Activated CD8-positive, alpha-beta memory T cell treated with anti-CD3 and anti-CD28 coated beads for 36 hours (primary cell): ENCODE data around the gene PTPRN2. TPM values are rescaled to one million over a fixed set of nuclear protein-coding genes. Genes with fewer than 3 reads are reported as not detected.
"Not testable (repeated sequence)": the region's sequence is repeated elsewhere in the genome, so short reads cannot be mapped to it uniquely, and the experiment has no call there.

Experiments
- CTCF ChIA-PET: fragments of 350-600 bp; sonication (Branson Sonifier 250); formaldehyde crosslinking; loops from one replicate; lab custom pipeline; 2021; ENCODE audit warnings: antibody characterized with exemption; lab: Charles Lee
- POLR2A ChIA-PET: fragments of 350-600 bp; sonication (Branson Sonifier 250); formaldehyde crosslinking; loops from one replicate; lab custom pipeline; 2021; ENCODE audit warnings: antibody characterized with exemption; lab: Charles Lee
- total RNA-seq, 2 experiments: library from RNA; stranded (reverse); gene quantifications; one replicate each; pipeline ENCODE4 v1.2.3, GENCODE V29; 2021

PTPRN2 gene
- total RNA-seq, 2 experiments from 2014 or later = 0.36 to 0.44 TPM

DNA sequence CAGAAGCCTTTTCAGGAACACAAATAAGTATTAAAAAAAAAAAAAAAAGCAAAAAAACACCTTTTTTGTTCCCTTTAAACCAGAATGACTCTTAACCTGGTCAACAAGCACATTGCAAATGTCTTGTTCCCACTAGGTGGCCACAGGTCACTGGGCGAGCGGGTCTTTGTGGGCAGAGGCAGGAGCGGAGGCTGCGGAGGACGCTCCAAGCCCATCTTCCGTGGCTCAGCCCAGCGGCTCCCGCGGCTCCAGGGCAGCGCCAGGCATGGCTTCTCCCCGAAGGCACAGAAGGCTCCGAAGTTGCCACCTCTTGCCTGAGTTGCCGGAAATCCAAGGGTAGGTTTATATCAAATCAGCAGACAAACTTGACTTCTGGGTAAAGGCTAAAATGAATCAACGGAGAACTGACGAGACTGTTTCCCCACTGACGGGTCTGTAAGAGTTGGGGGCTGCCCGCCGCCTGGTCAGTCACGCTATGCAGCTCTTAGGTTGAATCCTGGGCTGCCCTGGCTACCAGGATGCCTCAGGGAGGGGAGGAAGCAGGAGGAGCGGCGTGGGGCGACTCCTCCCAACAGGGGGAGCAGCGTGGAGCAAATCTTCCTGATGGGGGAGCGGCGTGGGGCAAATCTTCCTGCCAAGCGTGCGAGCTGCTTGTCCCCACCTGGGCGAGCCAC is 144.5 kb downstream of the PTPRN2 start:
- CTCF ChIA-PET = interaction anchor here (0.6 kb wide), 2 partner anchors 457 to 837 kb away, joined by 3 to 4 read pairs; no protein-coding TSS in a partner anchor
- POLR2A ChIA-PET = no interaction called here

DNA sequence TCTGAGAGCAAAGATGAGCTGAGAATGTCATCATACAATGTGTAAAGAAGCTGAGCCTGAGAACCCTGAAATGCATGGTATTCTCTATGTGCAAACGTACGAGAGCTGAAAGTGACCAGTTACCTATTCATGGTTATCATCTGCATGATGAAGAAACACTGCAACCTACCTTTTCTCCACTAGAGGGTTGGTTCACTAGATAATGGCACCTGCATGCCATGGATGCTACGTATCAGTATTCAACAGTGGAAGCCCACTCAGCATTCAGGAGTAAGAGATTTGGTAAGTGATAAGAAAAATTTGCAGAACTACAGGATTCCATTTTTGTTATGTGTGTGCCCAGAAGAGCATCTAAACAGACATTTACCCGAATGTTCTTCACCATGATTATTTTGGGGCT is 145.4 kb downstream of the PTPRN2 start:
- CTCF ChIA-PET = no interaction called here

GRCh38 chr7:158439035-158439434 is 148.6 kb downstream of the PTPRN2 start:
- POLR2A ChIA-PET = no interaction called here
- CTCF ChIA-PET = no interaction called here

More for the DNA sequence above, 145.4 kb downstream of the PTPRN2 start:
- POLR2A ChIA-PET = no interaction called here

GRCh38 chr7:158432369-158433341 is 155.0 kb downstream of the PTPRN2 start:
- CTCF ChIA-PET = no interaction called here
- POLR2A ChIA-PET = no interaction called here

GRCh38 chr7:158431941-158432347 is 155.7 kb downstream of the PTPRN2 start:
- POLR2A ChIA-PET = no interaction called here
- CTCF ChIA-PET = no interaction called here

DNA sequence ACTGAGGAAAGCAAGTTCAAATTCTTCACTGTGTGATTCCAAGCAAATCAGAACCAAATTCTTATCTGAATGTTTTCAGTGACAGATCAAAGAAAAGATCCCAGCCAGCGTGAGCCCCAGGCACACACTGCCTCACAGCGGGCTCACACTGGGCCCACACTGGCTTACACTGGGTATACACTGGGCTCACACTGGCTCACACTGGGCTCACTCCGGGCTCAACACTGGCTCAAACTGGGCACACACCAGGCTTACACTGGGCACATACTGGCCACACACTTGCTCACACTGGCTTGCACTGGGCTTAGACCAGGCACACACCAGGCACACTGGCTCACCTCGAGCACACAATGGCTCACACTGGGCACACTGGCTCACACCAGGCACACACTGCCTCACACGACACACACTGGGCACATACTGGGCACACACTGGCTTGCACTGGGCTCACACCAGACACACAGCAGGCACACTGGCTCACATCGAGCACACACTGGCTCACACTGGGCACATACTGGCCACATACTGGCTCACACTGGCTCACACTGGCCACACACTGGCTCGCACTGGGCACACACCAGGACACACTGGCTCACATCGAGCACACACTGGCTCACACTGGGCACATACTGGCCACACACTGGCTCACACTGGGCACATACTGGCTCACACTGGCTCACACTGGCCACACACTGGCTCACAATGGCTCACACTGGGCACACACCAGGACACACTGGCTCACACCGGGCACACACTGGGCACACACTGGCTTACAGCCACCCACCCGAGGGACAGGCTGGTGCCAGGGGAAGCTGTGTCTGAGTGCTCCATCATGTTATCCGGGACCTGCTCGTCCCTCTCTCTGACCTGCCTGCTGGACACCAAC is 156.3 kb downstream of the PTPRN2 start:
- CTCF ChIA-PET = no interaction called here
- POLR2A ChIA-PET = no interaction called here

DNA sequence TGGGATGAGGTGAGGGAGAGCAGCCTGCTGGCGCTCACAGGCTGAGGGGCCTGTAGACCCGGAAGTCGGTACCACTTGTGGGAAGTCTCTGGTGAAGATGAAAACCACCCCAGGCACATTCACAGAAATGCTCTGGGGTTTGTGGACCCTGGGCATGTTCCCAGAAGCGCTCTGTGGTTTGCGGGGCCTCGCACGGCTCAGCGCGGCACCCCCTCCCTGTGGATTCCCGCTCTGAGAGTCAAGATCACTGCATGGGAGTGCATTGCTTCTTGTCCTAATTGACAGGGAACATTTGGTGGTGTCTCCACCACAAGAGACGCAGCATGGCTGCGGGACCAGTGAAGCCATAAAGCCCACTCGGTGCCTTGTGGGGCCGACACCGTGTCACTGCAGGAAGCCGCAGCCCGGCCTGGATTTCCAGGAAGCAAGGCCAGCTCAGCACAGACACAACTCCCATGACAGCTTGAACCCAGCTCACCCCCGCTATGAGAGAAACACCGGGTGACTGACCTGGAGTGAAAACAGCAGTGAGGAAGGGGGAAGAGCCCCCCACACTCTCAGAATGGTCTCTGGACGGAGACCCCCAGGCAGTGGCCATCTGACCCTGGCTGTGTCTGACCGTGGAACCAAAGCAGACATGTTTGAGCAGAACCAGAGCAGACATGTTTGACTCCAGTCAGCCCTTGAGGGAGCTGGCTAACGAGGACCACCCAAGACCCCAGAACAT is 157.2 kb downstream of the PTPRN2 start:
- POLR2A ChIA-PET = no interaction called here
- CTCF ChIA-PET = no interaction called here

DNA sequence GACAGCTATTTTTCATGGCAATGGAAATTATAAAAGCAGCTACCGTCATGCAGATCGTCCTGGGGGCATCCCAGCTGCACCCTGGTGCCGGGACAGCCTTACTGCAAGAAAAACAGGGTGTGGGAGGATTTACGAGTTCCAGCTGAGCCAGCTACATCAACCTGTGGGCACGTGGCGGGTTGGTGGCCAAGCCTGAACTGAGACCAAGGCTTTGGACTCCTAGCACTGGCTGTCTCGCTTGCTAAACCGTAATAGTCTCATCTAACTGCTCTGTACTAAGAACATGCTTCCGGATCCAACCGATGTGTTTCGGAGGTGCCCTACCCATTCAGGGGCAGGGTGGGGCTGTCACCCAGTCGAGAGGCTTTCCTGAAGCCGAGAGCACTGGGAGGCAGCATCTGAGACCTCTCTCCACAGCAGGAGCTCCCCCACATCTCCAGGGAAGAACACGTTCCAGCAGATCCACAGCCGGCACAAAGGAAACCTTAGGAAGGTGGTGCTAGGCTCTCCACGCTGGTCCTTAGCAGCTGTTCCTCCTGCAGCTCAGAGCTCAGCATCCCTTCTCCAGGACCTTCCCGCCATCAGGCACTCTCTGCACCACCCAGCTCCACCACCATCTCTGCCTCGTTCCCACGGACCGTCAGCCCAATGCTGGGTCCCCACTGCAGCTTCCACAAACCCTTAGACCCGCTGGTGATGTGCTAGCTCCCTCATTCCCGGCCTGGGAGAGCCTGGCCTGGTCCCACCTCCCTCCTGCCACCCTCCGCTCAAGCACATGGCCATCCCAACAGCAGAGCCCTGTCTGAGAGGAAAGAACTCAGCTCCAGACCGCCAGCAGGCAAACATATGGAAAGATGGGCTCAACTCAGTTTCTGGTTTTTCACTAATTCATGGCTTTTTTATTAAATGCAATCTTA is 158.5 kb downstream of the PTPRN2 start:
- CTCF ChIA-PET = no interaction called here
- POLR2A ChIA-PET = no interaction called here

DNA sequence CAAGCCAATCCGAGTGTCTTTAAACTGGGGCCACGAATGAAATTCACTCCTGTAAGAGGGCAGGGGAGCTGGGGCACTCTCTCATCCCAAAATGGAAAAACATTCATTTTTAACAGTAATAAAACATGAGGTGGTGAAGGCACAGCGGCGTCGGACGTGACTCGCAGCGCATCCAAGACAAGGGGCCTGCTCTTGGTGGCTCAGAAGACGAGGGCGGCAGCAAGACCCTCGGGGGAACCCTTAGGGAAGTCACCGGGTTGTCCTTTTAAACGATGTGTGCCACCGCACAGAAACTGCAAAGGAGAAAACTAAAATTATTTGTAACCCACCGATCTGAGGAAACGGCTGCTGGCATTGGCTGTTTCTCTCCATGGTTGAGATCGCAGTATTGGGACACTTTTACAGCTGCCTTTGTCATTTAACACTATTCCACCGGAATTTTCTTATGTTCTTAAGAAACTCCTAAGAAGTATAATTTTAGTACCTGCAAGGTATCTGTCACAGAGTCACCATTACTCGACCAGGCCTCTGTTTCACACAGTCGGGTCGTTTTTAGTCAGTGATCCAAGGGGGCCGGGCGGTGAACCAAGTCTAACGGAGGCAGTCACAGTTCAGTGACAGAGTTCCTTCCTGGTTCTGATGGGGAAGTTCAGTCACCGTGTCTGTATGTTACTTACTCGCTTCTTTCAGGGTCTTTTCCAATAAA is 159.3 kb downstream of the PTPRN2 start:
- CTCF ChIA-PET = no interaction called here
- POLR2A ChIA-PET = no interaction called here

DNA sequence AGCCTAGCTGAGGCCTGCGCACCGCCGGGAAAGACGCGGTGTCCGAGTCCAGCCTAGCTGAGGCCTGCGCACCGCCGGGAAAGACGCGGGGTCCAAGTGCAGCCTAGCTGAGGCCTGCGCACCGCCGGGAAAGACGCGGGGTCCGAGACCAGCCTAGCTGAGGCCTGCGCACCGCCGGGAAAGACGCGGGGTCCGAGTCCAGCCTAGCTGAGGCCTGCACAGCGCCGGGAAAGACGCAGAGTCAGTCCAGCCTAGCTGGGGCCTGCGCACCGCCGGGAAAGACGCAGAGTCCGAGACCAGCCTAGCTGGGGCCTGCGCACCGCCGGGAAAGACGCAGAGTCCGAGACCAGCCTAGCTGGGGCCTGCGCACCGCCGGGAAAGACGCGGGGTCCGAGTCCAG is 161.9 kb downstream of the PTPRN2 start:
- POLR2A ChIA-PET, CTCF ChIA-PET: not testable (repeated sequence)

GRCh38 chr7:158424531-158424930 is 163.1 kb downstream of the PTPRN2 start:
- CTCF ChIA-PET = no interaction called here
- POLR2A ChIA-PET = no interaction called here

DNA sequence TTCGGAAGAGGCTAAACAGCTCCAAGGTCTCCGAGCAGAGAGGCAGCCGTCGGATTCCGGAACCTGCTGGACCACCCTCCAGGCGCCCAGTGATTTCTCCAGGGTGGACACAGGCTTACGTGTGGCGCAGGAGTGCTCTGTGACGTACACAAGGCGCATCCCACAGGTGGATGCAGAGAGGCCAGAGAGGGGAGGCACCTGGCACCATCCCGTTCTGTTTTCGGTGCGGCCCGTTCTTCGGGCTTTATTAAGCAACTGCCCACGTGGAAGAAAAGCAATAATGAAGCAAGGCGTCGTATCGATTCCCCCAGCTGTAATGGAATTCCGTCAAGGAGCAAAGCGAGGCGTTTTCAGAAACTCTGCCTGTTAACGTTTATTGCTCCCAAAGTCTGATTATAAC is 163.6 kb downstream of the PTPRN2 start:
- ChIA-PET POLR2A (no interaction called here), CTCF (no interaction called here)

DNA sequence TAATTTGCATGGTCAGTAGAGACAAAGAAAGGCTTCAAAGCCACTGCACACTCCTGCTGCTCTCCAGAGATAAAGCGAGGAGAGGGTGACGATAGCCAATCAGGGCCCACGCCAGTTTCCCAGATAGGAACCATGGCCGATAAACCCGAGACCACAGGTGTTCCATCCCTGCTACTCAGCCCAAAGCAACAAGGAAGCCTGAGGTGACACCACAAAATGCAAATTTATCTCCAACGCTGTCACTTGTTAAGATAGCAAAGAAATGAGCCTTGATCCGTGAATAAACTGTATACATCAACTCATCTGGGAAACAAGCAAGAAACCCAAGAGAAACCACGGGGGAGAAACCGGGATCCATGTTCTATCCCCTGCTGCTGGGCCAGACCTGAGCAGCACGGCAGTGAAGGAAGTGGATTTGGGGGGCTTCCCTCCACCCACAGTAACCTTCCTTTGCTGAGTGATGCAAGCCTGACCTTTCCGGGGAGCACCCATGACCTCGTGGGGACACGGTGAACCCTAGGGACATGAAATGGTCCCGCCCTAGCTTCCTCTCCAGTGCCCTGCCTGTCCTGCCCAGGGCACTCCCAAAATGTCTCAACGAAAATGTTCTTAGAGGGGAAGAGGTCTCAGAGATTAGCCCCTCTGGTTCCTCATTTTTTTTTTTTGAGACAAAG is 164.6 kb downstream of the PTPRN2 start:
- ChIA-PET POLR2A (no interaction called here), CTCF (no interaction called here)

DNA sequence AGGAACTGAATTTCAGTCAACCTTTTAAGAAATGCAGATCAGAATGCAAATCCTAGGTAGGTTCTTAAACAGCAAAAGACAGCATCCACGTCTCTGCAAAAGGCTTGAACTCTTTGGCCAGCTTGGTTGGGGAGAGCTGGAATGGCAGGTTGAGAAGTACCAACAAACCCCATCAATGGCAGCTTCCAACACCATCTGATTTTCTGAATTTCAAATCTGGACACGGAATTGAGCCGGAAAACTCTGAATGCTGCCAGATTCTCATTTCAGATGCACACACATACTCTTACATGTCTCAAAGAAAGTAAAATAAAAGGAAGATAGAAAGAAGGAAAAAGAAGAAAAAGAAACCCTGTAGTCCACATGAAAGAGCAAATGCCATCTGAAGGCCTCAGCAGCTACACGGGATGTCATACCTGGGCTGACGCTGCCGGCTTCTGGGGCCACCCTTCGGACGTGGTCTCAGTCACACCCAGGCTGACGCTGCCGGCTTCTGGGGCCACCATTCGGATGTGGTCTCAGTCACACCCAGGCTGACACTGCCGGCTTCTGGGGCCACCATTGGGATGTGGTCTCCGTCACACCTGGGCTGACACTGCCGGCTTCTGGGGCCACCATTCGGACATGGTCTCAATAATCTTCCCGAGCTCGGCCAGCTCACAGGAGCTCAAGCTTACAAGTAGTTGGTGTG is 165.3 kb downstream of the PTPRN2 start:
- CTCF ChIA-PET = no interaction called here
- POLR2A ChIA-PET = no interaction called here

GRCh38 chr7:158421361-158421760 is 166.3 kb downstream of the PTPRN2 start:
- ChIA-PET POLR2A (no interaction called here), CTCF (no interaction called here)

GRCh38 chr7:158420591-158421340 is 166.9 kb downstream of the PTPRN2 start:
- CTCF ChIA-PET = no interaction called here
- POLR2A ChIA-PET = no interaction called here
